H1 (cell line): Measurements from ENCODE around the gene PLAC9. TPM values are rescaled to one million over a fixed set of nuclear protein-coding genes. Genes with fewer than 3 reads are reported as not detected.

Experiments used
- CREB1 ChIP-seq: IDR thresholded peaks from 2 replicates; pipeline ENCODE4 v1.6.1; 2012; ENCODE audit warnings: inconsistent platforms
- GTF2F1 ChIP-seq: IDR thresholded peaks from 2 replicates; pipeline ENCODE4 v1.6.1; 2012; ENCODE audit warnings: low read depth, low read length, improper control_type of control experiment, borderline replicate concordance
- SP2 ChIP-seq: IDR thresholded peaks from 2 replicates; pipeline ENCODE4 v1.6.1; 2012; ENCODE audit warnings: mild to moderate bottlenecking, low read length, inconsistent platforms
- TBP ChIP-seq: IDR thresholded peaks from 2 replicates; pipeline ENCODE4 v1.6.1; 2011; ENCODE audit warnings: low read depth, low read length, improper control_type of control experiment
- polyA plus RNA-seq, 7 experiments: library from polyadenylated mRNA; depleted of rRNA in 3 of 7; stranded (reverse) in 5 of 7; unstranded in 2 of 7; fragments of >200 nt in 5 of 7; fragments of 200-250 nt in 2 of 7; gene quantifications; 1 replicate in 5 of 7; 2 replicates in 1 of 7; 4 replicates in 1 of 7; pipeline versions ENCODE4 v1.2.1 to v1.2.3, GENCODE V29; 2011 to 2013; ENCODE audit warnings: missing spikeins in 2 of 7, mixed read lengths in 2 of 7
- total RNA-seq: library from RNA; stranded (reverse); fragmentation: NEBNext Ultra II Directional; extraction: Animal tissue kit (Norgen Biotek cat#: 25700); gene quantifications from 2 replicates; pipeline ENCODE4 v1.2.1, GENCODE V29; 2021
- TF ChIP-seq, protein P1 (sequence below): fragments of 300-600 bp; sonication (generic); IDR thresholded peaks from 2 replicates; pipeline ENCODE4 v1.7.1; 2012; ENCODE audit warnings: low read length, moderate library complexity, mild to moderate bottlenecking, inconsistent platforms; ENCODE audit not compliant: insufficient replicate concordance

PLAC9 gene
- total and polyA plus RNA-seq, 2 of the 8 experiments (the other 6 are each of a cell fraction or from before 2014, with no cell fraction given) = 8.4 to 16.7 TPM

DNA sequence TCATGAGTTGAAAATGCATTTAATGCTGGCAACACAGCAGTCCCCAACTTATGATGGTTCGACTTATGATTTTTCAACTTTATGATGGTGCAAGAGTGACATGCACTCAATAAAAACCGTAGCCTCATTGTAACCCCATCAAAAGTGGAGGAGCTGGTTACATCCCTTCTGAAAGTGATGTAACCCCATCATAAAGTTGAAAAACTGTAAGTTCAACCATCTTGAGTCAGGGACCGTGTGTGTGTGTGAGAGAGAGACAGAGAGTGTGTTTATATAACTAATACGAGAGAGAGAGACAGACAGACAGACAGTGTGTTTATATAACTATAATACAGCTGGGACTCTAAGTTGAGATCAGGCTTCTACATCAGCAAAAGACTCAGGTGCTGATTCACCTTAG lies 51.8 kb downstream of the PLAC9 start (continued):
- TF ChIP-seq, protein P1, sequence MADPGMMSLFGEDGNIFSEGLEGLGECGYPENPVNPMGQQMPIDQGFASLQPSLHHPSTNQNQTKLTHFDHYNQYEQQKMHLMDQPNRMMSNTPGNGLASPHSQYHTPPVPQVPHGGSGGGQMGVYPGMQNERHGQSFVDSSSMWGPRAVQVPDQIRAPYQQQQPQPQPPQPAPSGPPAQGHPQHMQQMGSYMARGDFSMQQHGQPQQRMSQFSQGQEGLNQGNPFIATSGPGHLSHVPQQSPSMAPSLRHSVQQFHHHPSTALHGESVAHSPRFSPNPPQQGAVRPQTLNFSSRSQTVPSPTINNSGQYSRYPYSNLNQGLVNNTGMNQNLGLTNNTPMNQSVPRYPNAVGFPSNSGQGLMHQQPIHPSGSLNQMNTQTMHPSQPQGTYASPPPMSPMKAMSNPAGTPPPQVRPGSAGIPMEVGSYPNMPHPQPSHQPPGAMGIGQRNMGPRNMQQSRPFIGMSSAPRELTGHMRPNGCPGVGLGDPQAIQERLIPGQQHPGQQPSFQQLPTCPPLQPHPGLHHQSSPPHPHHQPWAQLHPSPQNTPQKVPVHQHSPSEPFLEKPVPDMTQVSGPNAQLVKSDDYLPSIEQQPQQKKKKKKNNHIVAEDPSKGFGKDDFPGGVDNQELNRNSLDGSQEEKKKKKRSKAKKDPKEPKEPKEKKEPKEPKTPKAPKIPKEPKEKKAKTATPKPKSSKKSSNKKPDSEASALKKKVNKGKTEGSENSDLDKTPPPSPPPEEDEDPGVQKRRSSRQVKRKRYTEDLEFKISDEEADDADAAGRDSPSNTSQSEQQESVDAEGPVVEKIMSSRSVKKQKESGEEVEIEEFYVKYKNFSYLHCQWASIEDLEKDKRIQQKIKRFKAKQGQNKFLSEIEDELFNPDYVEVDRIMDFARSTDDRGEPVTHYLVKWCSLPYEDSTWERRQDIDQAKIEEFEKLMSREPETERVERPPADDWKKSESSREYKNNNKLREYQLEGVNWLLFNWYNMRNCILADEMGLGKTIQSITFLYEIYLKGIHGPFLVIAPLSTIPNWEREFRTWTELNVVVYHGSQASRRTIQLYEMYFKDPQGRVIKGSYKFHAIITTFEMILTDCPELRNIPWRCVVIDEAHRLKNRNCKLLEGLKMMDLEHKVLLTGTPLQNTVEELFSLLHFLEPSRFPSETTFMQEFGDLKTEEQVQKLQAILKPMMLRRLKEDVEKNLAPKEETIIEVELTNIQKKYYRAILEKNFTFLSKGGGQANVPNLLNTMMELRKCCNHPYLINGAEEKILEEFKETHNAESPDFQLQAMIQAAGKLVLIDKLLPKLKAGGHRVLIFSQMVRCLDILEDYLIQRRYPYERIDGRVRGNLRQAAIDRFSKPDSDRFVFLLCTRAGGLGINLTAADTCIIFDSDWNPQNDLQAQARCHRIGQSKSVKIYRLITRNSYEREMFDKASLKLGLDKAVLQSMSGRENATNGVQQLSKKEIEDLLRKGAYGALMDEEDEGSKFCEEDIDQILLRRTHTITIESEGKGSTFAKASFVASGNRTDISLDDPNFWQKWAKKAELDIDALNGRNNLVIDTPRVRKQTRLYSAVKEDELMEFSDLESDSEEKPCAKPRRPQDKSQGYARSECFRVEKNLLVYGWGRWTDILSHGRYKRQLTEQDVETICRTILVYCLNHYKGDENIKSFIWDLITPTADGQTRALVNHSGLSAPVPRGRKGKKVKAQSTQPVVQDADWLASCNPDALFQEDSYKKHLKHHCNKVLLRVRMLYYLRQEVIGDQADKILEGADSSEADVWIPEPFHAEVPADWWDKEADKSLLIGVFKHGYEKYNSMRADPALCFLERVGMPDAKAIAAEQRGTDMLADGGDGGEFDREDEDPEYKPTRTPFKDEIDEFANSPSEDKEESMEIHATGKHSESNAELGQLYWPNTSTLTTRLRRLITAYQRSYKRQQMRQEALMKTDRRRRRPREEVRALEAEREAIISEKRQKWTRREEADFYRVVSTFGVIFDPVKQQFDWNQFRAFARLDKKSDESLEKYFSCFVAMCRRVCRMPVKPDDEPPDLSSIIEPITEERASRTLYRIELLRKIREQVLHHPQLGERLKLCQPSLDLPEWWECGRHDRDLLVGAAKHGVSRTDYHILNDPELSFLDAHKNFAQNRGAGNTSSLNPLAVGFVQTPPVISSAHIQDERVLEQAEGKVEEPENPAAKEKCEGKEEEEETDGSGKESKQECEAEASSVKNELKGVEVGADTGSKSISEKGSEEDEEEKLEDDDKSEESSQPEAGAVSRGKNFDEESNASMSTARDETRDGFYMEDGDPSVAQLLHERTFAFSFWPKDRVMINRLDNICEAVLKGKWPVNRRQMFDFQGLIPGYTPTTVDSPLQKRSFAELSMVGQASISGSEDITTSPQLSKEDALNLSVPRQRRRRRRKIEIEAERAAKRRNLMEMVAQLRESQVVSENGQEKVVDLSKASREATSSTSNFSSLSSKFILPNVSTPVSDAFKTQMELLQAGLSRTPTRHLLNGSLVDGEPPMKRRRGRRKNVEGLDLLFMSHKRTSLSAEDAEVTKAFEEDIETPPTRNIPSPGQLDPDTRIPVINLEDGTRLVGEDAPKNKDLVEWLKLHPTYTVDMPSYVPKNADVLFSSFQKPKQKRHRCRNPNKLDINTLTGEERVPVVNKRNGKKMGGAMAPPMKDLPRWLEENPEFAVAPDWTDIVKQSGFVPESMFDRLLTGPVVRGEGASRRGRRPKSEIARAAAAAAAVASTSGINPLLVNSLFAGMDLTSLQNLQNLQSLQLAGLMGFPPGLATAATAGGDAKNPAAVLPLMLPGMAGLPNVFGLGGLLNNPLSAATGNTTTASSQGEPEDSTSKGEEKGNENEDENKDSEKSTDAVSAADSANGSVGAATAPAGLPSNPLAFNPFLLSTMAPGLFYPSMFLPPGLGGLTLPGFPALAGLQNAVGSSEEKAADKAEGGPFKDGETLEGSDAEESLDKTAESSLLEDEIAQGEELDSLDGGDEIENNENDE = no peak
- TF ChIP-seq GTF2F1 (no peak), SP2 (no peak), TBP (no peak), CREB1 (no peak)
- TF ChIP-seq, all 59 proteins: peak for 0
